ENCODE data around the gene MAP2.
A peak's percentile ranks its signal among the peaks of the same experiment; 100 is the strongest.

MAP2 gene

DNA sequence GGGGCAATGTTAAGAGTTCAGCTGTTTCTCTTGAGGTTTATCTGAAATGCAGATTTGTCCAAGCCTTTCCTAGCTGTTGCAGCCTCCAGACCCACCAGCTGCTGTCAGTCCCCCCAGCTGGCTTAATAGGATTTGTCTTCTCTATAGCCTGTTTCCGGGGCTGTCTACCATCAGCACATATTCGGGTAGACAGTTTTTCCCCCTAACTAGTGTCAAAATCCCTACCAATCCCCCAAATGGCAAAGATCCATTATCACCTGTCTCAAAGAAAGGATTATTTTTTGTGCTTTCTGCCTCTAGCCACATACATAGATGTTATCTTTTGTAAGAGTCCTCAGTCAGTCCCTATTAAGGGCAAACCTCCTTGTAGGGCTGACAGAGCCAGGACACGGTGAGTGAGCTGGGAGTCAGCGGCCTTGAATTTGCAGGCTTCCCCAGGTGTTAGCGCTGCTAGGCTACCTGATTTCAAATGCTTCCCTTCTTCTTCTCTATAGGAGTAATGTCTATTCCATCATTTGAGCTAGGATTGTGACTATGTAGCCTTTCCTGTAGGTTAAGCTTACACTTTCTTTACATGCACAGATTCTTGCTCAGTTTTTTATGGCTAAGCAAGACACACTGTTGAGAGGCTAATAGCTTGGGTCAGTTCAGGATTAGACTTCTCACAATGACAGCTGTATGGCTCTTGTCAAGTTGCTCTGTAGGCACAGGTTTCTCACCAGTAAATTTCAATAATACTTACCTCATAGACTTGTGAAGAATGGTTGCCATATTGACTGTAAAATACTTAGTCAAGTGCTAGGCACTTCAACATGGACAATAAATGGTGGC is 176.7 kb downstream of the MAP2 start:
- DNase-seq = no peak

DNA sequence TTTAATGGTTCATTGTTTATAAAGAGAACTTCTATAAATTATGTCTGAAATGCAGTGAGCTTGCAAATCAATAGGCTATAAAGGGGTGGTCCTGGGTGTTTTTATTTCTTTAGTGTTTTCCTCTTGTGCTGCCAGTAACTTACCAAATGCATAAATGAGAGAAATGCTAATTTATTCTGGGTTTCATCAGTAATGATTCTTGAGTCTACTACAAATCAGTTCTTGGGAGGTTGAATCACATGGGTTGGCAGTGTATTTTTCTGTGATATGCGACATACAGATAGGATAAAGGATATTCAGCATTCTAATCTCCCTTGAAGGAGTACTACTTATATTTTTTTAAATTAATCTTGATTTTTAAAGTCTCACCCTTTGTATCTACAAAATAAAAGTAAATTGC is 177.7 kb downstream of the MAP2 start:
- no peak for DNase-seq

DNA sequence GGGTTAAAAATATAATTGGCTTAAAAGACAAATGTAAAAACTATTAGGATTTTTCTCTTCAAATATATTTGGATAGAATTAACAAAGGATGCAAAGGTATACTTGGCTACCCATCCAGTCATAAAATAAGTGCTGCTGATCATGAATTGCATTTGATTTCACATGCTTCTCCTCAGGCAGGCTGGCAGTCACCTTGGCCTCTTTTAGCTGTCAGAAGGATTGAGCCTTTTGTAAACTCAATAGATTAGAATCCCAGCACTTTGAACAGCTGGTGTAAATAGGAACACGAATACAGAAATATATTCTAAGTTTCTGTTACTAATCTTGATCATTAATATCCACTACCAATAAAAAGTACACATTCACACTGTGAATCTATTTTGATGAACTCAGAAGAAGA is 178.4 kb downstream of the MAP2 start:
- no peak for DNase-seq

DNA sequence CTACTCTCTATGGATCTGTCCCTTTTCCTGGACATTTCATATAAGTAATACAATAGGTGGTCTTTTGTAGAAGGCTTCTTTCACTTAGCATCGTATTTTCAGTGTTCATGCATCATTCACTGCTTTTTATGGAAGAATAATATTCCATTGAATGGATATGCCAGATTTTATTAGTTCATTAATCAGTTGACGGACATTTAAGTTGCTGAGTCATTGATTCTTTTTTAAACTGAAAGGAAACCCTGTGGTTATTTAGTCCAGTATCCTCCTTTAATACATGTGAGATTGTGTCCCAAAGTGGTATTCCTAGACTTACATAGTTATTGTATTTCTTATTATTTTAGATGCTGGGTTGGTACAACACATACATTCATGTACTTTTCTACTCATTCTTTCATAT is 185.7 kb downstream of the MAP2 start:
- DNase-seq = no peak

DNA sequence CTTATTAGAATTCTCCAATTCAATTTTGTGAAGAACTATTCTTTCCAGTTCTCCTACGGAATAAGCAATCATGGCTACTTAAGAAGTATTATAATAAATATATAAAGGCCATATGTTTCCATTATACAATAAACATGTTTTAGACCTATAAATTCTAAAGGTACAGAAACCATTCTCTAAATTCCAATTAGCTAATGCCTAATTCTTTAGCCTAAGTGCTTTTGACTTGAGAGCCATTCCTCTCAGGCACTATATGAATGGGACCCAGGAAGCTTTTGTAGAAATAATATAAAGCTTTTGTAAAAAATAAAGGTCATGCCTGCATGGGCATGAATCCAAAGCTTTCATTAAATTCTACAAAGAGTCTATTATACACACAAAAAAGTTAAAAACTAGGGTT is 186.8 kb downstream of the MAP2 start:
- no peak for DNase-seq

DNA sequence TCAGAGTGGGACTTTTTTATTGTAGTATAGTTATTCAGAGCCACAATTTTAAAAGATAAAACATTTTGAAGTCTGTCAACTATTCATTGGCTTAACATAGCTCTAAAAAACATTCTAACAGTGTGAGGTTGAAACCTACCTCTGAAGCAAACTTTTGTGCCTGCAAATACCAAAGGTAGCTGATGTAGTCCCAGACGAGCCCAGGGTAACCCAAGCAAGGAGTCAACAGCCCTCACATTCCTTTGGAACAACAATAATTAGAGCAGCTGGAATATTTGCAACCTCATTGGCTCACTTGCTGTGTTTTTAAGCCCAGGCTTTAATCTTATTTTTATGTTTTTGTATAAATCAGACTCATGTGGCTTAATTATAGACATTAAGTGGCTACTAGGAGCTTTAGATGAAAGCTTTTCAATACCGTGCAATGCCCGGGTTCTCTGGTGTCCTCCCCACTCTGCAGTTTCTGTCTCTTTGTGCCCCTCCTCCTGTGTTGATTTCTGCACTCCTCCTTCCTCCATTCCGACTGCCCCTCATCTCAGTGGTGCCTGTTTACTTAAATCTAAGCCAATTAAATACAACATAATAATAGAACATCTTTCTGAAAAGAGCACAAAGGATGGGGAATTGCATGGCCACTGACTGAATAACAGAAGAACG is 189.9 kb downstream of the MAP2 start:
- no peak for DNase-seq

DNA sequence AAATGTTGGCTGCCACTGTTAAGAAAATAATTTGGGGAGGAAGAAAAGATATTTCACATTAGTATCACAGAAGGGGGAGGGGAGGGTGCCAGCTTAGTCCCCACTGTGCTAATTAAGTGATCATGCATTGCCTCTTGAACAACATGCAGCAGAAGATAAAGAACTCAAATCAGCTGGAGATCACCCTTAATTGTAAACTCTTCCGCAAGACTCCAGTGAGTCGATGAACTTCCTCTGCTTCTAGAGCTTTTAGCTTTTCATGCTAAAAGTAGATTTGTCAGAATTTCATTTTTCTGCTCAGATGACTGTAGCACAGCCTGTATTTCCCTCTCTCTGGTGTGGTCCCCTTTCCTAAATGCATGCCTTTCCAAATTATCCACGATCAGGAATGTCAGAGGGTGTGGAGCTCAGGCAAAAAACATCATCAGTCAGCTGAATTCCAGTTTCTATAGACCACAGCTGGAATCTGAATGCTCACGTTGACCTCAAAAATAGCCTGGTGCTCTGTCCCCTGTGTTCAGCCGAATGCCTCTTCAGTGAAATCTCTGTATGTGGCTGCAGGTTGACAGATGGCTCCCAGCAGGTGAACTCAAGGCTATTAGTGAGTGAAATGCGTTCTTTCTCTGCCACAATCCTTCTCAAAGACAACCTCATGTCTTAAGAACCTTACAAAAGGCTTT is 191.0 kb downstream of the MAP2 start:
- no peak for DNase-seq

DNA sequence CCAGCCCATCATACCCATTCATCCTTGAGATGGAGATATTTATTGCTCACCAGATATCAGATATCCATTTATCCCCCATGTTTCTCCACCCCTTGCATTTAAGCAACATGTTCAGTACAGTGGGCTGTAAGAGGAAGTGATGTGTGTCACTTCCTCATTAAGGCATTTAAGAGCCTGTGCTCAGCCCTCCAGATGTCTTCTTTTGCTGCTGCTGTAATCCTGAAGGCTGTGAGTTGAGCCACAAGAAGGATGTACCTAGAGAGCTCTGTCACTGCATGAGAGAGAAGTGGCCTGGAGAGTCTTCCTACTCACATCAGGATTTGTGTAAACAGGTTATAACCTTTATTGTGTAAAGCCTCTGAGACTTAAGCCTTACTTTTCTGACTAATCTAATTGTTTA is 195.9 kb downstream of the MAP2 start:
- DNase-seq = no peak

DNA sequence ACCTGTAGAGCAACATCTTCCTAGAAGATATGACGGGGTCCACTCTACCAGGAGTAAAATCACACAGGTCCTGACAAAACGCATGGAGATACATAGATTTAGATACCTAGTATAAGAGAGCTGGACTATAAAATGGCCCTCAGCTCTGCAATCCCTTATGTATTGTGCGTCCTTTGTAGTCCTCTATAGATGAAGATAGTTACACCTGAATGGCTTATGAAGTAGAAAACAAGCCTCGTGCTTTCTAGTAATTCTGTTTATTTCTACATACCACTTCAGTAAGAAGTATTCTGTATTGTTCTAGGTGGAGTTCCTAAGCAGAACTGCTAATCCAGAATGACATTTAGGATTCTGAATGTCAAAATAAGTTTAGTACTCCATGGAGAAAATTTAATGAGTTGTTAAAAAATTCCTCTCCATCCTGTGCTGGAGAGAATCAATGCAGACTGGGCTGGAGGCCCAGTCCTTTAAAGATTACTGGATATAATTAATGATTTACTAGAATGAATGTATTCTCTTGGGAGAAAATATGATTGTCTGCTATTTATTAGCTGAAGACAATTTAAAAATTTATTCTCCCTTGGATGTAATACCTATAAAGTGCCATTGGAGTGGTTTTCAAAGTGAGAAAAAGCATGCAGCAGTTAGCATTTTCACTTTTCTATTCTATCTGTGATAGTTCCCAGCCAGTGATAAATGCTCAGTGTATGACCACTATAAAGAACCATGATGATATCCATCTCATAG is 200.5 kb downstream of the MAP2 start:
- DNase-seq = no peak

DNA sequence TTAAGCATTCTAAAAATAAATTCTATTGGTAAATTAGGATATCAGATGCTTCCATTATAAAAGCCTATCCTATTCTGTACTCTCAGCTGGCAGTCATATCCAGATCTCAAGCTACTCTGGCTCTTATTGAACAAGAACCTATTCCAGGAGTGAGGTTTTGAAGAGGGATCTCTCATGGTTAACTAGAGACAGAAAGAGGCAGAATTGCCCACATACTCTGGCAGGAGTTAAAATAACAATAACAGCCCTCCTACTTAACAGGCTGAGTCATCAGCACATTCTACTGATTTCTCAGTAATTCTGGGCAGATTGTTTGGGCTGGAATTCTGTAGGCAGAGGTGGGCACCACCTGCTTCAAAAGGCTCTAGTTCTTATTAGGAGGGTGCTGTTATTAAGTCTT is 205.8 kb downstream of the MAP2 start:
- no peak for DNase-seq

DNA sequence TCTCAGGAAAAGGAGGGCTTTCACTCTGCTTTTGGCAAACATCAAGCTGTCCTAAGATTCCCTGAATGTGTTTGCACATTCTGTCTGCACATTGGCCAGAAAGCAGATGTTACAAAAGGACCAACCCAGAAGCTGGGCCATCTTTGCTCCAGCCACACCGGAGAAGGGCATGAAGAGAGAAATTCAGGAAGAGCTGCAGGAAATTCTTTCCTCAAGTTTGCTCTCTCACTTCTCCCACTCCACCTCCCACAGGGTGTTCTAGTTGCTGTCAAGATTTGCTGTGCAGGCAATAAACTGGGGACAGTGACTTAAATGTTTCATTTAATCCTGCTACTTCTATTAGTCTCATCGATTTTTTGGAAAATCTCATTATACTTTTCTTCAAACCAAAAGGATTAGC is 210.1 kb downstream of the MAP2 start:
- no peak for DNase-seq

DNA sequence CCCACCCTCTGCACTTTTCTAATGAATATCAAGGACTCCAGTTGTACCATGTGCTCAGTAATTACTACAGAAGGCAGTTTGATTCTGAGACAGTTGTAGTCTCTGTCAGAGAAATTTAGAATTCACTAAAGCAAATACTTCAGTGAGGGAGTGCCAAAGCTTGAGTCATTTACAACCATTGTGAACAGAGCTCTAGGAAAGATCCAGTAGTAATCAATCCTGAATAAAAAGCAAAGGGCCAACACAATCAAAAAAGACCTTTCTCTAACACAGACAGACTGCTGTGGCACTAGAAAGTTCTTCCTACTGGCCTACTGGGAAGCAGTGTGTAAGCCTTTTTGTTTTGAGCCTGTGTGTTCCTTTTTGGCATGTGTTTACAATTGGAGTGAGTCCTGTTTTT is 212.2 kb downstream of the MAP2 start:
- no peak for DNase-seq

DNA sequence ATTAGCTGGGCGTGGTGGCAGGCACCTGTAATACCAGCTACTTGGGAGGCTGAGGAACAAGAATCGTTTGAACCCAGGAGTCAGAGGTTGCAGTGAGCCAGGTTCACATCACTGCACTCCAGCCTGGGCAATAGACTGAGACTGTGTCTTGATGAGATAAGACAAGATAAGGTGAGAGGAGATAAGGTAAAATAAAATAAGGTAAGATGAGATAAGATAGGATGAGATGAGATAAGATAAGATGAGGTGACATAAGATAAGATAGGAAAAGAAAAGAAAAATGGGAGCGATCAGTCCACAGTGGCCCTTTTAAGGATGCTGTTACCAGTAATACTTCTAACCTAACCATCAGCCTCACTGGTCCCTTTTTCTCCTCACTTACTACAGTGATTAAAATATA is 213.4 kb downstream of the MAP2 start:
- no peak for DNase-seq

DNA sequence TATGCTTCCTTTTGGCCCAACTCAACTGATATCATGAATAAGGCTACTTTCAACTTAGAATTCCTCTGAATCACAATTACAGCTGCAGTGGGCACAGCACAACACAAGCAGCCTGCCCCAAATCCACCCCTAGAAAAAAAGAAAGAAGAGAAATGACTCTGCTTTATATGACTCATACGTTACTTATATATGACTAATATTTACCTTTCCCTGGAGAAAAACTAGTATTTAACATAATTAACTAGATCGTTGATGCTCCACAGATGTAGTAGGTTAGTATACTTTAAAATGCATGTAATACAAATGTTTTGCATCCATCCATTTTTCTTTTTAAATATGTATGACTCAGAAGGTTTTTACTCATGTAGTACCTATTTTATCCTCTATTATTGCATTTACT is 214.5 kb downstream of the MAP2 start:
- DNase-seq = no peak

DNA sequence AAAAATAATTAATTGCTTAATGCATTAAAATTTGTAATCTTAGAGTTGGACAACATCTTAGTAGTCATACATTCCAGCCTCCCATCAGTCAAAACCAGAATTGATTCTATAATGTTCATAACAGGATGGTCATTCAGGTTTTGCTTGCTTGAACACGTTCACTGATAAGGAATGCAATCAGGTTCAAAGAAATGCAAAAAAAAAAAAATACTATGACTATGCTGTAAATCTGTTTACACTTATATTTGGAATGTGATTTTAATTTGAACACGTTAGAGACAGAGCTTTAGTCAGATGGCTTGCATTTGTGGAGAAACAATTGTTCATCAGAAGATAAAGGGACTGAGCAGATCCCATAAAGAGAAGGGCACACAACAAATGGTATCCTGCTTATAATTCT is 216.5 kb downstream of the MAP2 start:
- DNase-seq = no peak

DNA sequence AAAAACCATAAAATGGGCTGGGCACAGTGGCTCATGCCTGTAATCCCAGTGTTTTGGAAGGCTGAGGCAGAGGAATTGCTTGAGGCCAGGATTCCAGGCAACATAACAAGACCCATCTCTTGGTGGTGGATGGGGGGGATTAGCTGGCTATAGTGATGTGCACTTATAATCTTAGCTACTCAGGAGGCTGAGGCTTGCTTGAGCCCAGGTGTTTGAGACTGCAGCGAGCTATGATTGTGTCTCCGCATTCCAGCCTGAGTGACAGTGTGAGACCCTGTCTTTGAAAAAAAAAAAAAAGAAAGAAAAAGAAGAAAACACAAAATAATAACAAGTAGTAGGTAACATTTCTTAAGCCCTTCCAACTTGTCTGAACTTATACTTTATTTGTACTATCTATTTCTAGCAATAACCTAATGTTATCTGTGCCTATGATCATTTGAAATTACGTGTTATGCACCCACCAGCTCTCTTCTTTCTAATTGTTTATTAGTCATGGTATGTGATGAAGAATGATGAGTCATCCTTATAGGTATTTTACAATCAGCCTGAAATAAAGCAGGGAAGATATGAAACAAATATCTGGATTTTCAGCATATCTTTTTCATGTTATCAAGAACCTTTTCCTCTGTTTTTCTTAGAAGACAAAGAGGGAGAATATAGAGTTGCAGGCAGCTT is 218.4 kb downstream of the MAP2 start:
- no peak for DNase-seq

DNA sequence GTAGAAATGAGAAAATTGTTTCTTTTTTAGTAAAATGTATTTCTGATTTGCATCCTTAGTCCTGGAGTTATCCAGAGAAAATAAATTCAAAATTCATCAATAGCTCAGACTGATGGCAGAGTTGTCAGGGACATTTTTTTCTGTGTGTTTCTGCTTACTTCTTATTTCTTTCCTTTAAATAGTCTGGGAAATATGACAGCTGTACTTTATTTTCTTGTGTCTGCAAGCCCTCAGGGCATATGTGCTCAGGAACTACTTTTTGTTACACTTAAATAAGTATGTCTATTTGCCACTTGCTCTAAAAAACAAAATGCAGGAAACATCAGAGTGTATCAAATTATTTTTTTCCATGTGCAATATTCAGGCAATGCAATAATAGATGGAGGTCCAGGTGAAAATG is 221.0 kb downstream of the MAP2 start:
- no peak for DNase-seq

DNA sequence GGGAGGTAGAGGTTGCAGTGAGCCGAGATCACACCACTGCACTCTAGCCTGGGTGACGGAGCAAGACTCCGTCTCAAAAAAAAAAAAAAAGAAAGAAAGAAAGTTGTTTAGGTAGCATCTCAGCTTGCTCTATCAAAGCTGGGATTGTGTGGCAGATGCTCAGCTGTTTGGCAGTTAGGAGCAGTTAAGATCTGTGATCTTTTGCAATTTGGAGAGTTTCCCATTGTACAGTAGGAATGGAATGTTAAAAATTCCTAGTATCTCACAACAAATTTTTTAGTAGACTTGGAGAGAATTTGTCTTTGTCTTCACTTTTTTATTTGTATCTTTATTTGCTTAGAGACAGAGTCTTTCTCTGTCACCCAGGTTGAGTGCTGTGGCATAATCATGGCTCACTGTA is 224.9 kb downstream of the MAP2 start:
- DNase-seq = no peak

DNA sequence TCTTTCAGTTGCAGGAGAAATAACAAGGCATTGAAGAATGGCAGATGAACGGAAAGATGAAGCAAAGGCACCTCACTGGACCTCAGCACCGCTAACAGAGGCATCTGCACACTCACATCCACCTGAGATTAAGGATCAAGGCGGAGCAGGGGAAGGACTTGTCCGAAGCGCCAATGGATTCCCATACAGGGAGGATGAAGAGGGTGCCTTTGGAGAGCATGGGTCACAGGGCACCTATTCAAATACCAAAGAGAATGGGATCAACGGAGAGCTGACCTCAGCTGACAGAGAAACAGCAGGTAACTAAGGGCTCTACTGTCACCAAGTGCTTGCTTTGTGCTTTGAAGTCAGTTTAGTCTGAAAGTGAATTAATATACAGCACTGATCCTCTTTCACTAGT is 229.3 kb downstream of the MAP2 start:
- no peak for DNase-seq

DNA sequence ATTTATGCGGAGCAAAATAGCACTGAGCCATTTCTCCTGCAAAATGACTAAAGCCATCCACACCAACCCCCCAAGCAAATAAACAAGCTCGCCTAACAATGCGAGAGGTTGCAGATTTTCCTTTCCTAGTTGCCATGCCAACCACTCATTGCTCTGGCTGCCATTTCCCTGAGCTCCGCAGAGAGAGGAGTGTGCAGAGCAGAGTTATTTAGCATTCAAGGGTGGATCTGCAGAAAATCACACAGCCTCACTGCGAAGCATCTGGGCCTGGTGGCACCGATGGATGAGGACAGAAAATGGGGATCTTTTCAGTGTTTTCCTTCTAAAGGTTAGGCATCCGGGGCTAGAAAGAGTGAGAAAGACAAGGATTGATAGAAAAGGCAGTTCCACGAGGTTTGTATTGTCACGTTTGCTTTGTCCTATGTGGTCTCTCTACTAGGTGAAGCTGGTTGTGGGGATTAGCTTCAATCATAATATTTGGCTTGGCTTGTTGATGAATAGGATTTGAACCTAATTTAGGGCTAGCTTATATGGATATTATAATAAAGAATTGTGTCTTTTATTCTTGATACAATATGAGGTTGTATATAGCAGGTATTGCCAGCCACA is 237.5 kb downstream of the MAP2 start:
- no peak for DNase-seq

DNA sequence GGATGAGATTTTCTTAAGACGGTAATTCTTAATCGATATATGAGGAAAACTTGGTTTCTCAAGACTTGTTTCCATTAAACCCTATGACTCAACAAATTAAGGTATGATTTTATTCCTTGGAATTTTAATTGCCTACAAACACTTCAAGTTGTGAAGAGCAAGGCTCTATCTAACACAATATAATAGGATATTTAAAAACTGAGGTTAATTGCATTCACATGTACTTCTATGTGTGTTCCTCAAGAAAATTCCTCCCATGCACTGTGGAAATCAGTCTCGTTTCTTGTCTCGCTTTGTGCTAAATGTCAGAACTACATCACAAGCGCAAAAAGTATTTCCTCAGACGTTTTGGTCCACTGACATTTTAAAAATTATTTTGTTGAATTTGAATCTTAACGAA is 238.2 kb downstream of the MAP2 start:
- DNase-seq = no peak

DNA sequence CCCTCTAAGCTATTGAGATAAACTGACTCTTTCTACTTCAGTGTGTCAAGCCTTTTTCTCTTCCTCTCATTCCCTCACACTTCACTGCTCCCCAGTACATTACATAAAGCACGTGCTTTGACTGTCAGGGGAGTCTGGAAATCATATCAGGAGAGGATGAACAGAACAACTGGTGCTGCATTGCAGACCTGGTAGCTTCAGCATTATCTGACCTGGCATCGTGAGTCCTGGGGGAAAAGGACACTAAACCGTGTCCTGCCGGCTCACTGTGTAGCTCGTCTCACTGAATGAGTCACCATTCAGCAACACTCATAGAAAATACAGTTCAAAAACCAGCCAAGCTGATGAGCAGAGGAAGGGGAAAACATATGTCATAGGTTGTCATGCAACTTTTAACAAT is 239.3 kb downstream of the MAP2 start:
- peak; percentile 8 for DNase-seq
